ENCODE data around the gene SORL1. TPM values are rescaled to one million over a fixed set of nuclear protein-coding genes. Genes with fewer than 3 reads are reported as not detected.

Gene SORL1
- total RNA-seq, 3 donors from 2014 or later, result 58.3 to 195 (median 109) TPM

DNA sequence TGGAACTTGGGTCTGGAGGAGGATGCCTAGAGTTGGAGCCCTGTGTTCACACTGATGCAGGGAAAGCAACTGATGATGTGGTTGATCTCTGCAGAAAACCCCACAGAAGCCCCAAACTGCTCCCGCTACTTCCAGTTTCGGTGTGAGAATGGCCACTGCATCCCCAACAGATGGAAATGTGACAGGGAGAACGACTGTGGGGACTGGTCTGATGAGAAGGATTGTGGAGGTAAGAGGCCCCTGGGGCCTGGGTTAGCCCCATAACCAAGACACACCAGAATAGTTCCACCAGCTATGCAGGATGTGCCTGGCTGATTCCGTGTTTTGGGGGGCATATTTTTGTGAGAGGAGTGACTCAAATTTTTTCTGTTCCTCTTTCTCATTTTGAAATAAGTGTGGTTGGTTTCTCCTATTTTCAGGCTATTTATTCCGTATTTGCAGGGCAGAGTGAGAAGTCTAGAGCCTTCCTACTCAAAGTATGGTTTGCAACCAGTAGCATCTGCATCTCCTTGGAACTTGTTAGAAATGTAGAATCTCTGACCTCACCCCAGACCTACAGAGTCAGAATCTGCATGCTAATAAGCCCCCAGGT, 137.9 kb downstream of the SORL1 start:
- intact Hi-C loops (cut with DNase I, micrococcal nuclease), result loop anchor here (2.0 to 5.0 kb wide), 2 partner anchors 269 to 273 kb away; no protein-coding TSS in a partner anchor
- no peak for ATAC-seq
- no peaks in the 10 kb centered on the region for H3K36me3 ChIP-seq (ENCODE audit: low read depth)

GRCh38 chr11:121590772-121591404, 138.8 kb downstream of the SORL1 start:
- TF ChIP-seq, protein P1, sequence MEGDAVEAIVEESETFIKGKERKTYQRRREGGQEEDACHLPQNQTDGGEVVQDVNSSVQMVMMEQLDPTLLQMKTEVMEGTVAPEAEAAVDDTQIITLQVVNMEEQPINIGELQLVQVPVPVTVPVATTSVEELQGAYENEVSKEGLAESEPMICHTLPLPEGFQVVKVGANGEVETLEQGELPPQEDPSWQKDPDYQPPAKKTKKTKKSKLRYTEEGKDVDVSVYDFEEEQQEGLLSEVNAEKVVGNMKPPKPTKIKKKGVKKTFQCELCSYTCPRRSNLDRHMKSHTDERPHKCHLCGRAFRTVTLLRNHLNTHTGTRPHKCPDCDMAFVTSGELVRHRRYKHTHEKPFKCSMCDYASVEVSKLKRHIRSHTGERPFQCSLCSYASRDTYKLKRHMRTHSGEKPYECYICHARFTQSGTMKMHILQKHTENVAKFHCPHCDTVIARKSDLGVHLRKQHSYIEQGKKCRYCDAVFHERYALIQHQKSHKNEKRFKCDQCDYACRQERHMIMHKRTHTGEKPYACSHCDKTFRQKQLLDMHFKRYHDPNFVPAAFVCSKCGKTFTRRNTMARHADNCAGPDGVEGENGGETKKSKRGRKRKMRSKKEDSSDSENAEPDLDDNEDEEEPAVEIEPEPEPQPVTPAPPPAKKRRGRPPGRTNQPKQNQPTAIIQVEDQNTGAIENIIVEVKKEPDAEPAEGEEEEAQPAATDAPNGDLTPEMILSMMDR (IDR thresholded peaks at IDR 0.05), result no peak
- intact Hi-C loops (cut with DNase I, micrococcal nuclease), result loop anchor here (2.0 to 5.0 kb wide), 2 partner anchors 270 to 274 kb away; no protein-coding TSS in a partner anchor
- no peaks in the 10 kb centered on the region for H3K36me3 ChIP-seq (ENCODE audit: low read depth)
- peaks cover 6% of the 10 kb centered on the region for H3K4me1 ChIP-seq (ENCODE audit: low read depth)
- ATAC-seq (no peak), DNase-seq (no peak)
- no peaks in the 10 kb centered on the region for H3K9me3 ChIP-seq
- H3K4me3 ChIP-seq, result no peak overlapping the region

More for the DNA sequence above, 137.9 kb downstream of the SORL1 start:
- H3K9me3 ChIP-seq, result no peaks in the 10 kb centered on the region
- DNase-seq, result peak in 1 of 3 donors; percentile 9
- peaks cover 6% of the 10 kb centered on the region for H3K4me1 ChIP-seq (ENCODE audit: low read depth)
- no peak overlapping the region for H3K4me3 ChIP-seq
- TF ChIP-seq, protein P1 (IDR thresholded peaks at IDR 0.05), result no peak

- H3K4me1 ChIP-seq (ENCODE audit: low read depth), result peaks cover 6% of the 10 kb centered on the region
- intact Hi-C loops (cut with DNase I, micrococcal nuclease), result loop anchor here (2.0 to 5.0 kb wide), 2 partner anchors 271 to 274 kb away; no protein-coding TSS in a partner anchor
- H3K4me3 ChIP-seq, result no peak overlapping the region
- ATAC-seq (peak; percentile 64), DNase-seq (peak in 1 of 3 donors; percentile 91)
- no peaks in the 10 kb centered on the region for H3K9me3 ChIP-seq
- H3K36me3 ChIP-seq (ENCODE audit: low read depth), result no peaks in the 10 kb centered on the region
- TF ChIP-seq, protein P1 (IDR thresholded peaks at IDR 0.05), result peak; percentile 42
Measured at GRCh38 chr11:121591405-121592033, 139.4 kb downstream of the SORL1 start.

- no peaks in the 10 kb centered on the region for H3K36me3 ChIP-seq (ENCODE audit: low read depth)
- ATAC-seq (no peak), DNase-seq (no peak)
- intact Hi-C loops (cut with DNase I, micrococcal nuclease), result loop anchor here in 1 of 2 donors (5.0 kb wide), 1 partner anchor 275 kb away; no protein-coding TSS in a partner anchor
- peaks cover 1% of the 10 kb centered on the region for H3K4me1 ChIP-seq (ENCODE audit: low read depth)
- no peak overlapping the region for H3K4me3 ChIP-seq
- TF ChIP-seq, protein P1 (IDR thresholded peaks at IDR 0.05), result no peak
- no peaks in the 10 kb centered on the region for H3K9me3 ChIP-seq
Measured at GRCh38 chr11:121592708-121593107, 140.6 kb downstream of the SORL1 start.

GRCh38 chr11:121595717-121596161, 143.6 kb downstream of the SORL1 start:
- no peaks in the 10 kb centered on the region for H3K9me3 ChIP-seq
- H3K36me3 ChIP-seq (ENCODE audit: low read depth), result no peaks in the 10 kb centered on the region
- intact Hi-C loops (cut with DNase I, micrococcal nuclease), result no loop called here
- no peak overlapping the region for H3K4me3 ChIP-seq
- no peaks in the 10 kb centered on the region for H3K4me1 ChIP-seq (ENCODE audit: low read depth)
- TF ChIP-seq, protein P1 (IDR thresholded peaks at IDR 0.05), result no peak
- DNase-seq, result no peak
- peak; percentile 46 for ATAC-seq

Data from mucosa of descending colon (tissue), 3 donors.